IMR-90 (cell line): ENCODE data around the gene YPEL2. TPM values are rescaled to one million over a fixed set of nuclear protein-coding genes. Genes with fewer than 3 reads are reported as not detected.

Source experiments
- ATAC-seq: fragments of 200-7000 bp; cut with Tn5 transposase; 2 replicates; pipeline ENCODE4 v1.9.1; 2020; ENCODE audit warnings: low read depth, mild to moderate bottlenecking, moderate library complexity
- BruUV-seq: library from RNA; stranded (reverse); fragments of 400-500 nt; replicated peaks from 2 replicates; lab custom pipeline; 2021; lab: Mats Ljungman, UMichigan
- CTCF ChIA-PET: fragments of 300-600 bp; formaldehyde crosslinking; extraction: SDS; loops from one replicate; lab custom pipeline; 2021; ENCODE audit warnings: antibody characterized with exemption; lab: Yijun Ruan, JAX
- POLR2A ChIA-PET: fragments of 300-600 bp; sonication (Branson Sonifier 250); formaldehyde crosslinking; loops from one replicate; lab custom pipeline; 2022; ENCODE audit warnings: antibody characterized with exemption; ENCODE audit not compliant: unreplicated experiment; lab: Charles Lee
- DNase-seq: peaks from one replicate; pipeline ENCODE4 v3.0.0; 2013
- H2AFZ ChIP-seq: replicated peaks from 2 replicates; pipeline ENCODE3; 2013; ENCODE audit warnings: low read length, mild to moderate bottlenecking; ENCODE audit not compliant: poor library complexity
- H2AK5ac ChIP-seq: 2 replicates; pipeline ENCODE4 v1.6.1; 2013; ENCODE audit warnings: low read depth, low read length, inconsistent platforms
- H2AK9ac ChIP-seq: replicated peaks from 2 replicates; pipeline ENCODE3; 2013; ENCODE audit warnings: mild to moderate bottlenecking, low read depth, low read length, moderate library complexity; ENCODE audit not compliant: poor library complexity
- H2BK120ac ChIP-seq: 2 replicates; pipeline ENCODE4 v1.6.1; 2013; ENCODE audit warnings: low read depth, low read length, inconsistent platforms
- H2BK15ac ChIP-seq: 3 replicates; pipeline ENCODE4 v1.6.1; 2013; ENCODE audit warnings: low read depth, low read length, inconsistent platforms
- H2BK20ac ChIP-seq: 2 replicates; pipeline ENCODE4 v1.6.1; 2013; ENCODE audit warnings: low read depth, mild to moderate bottlenecking, inconsistent platforms, low read length, moderate library complexity
- H2BK5ac ChIP-seq: 2 replicates; pipeline ENCODE4 v1.6.1; 2013; ENCODE audit warnings: mild to moderate bottlenecking, low read depth, low read length, inconsistent platforms; ENCODE audit not compliant: poor library complexity, severe bottlenecking
- H3K14ac ChIP-seq: replicated peaks from 2 replicates; pipeline ENCODE4 v1.6.1; 2013; ENCODE audit warnings: low read depth, low read length, inconsistent platforms
- H3K18ac ChIP-seq: 2 replicates; pipeline ENCODE4 v1.6.1; 2013; ENCODE audit warnings: low read depth, low read length, control low read depth
- H3K23ac ChIP-seq: 2 replicates; pipeline ENCODE4 v1.6.1; 2013; ENCODE audit warnings: low read depth, low read length, inconsistent platforms
- H3K27ac ChIP-seq: 2 replicates; pipeline ENCODE4 v1.5.1; 2013; ENCODE audit warnings: mild to moderate bottlenecking, control low read depth, low read length; ENCODE audit not compliant: insufficient read depth
- H3K27me3 ChIP-seq: 2 replicates; pipeline ENCODE4 v1.6.1; 2013; ENCODE audit warnings: low read length; ENCODE audit not compliant: control insufficient read depth, insufficient read depth
- H3K36me3 ChIP-seq: 2 replicates; pipeline ENCODE4 v1.6.1; 2013; ENCODE audit warnings: low read length, mixed read lengths; ENCODE audit not compliant: control insufficient read depth, insufficient read depth
- H3K4ac ChIP-seq: 2 replicates; pipeline ENCODE4 v1.6.1; 2013; ENCODE audit warnings: low read depth, low read length, inconsistent platforms
- H3K4me1 ChIP-seq: 2 replicates; pipeline ENCODE4 v1.6.1; 2013; ENCODE audit warnings: low read length, mixed read lengths; ENCODE audit not compliant: control insufficient read depth, insufficient read depth
- H3K4me2 ChIP-seq: 2 replicates; pipeline ENCODE4 v1.6.1; 2013; ENCODE audit warnings: low read depth, mild to moderate bottlenecking, control low read depth, low read length, moderate library complexity
- H3K4me3 ChIP-seq: 2 replicates; pipeline ENCODE4 v1.5.1; 2013; ENCODE audit warnings: low read depth, mild to moderate bottlenecking, control low read depth, low read length, moderate library complexity; ENCODE audit not compliant: insufficient read depth
- H3K56ac ChIP-seq: 2 replicates; pipeline ENCODE4 v1.6.1; 2013; ENCODE audit warnings: low read length, inconsistent platforms; ENCODE audit not compliant: insufficient read depth; ENCODE audit errors: extremely low read depth
- H3K79me1 ChIP-seq, 2 experiments: 2 replicates each; pipeline ENCODE4 v1.6.1; 2013; ENCODE audit warnings: low read length in 2 of 2, inconsistent platforms in 1 of 2, low read depth in 1 of 2
- H3K9ac ChIP-seq: 2 replicates; pipeline ENCODE4 v1.6.1; 2013; ENCODE audit warnings: low read depth, low read length, control low read depth
- H3K9me1 ChIP-seq: 2 replicates; pipeline ENCODE4 v1.6.1; 2013; ENCODE audit warnings: low read length, inconsistent platforms; ENCODE audit not compliant: insufficient read depth
- H3K9me3 ChIP-seq: 2 replicates; pipeline ENCODE4 v1.6.1; 2013; ENCODE audit warnings: low read length; ENCODE audit not compliant: control insufficient read depth, insufficient read depth
- H4K20me1 ChIP-seq: 2 replicates; pipeline ENCODE4 v1.6.1; 2013; ENCODE audit warnings: low read length, inconsistent platforms; ENCODE audit not compliant: insufficient read depth
- H4K5ac ChIP-seq: 2 replicates; pipeline ENCODE4 v1.6.1; 2013; ENCODE audit warnings: mild to moderate bottlenecking, low read depth, low read length, control low read depth
- H4K8ac ChIP-seq, 2 experiments: 2 replicates each; pipeline ENCODE4 v1.6.1; 2013; ENCODE audit warnings: low read depth in 2 of 2, low read length in 2 of 2, control low read depth in 1 of 2, inconsistent platforms in 1 of 2
- H4K91ac ChIP-seq: 2 replicates; pipeline ENCODE4 v1.6.1; 2013; ENCODE audit warnings: low read depth, low read length, inconsistent platforms; ENCODE audit not compliant: insufficient read depth
- CHD1 ChIP-seq: IDR thresholded peaks from 2 replicates; pipeline ENCODE4 v1.6.1; 2012; ENCODE audit warnings: low read depth, low read length, improper control_type of control experiment
- CTCF ChIP-seq: conservative IDR thresholded peaks from 2 replicates; pipeline ENCODE4 v1.5.1; 2012; ENCODE audit warnings: mild to moderate bottlenecking, low read depth, low read length, improper control_type of control experiment
- MAFK ChIP-seq: IDR thresholded peaks from 2 replicates; pipeline ENCODE4 v1.6.1; 2012; ENCODE audit warnings: low read depth, low read length, improper control_type of control experiment
- POLR2A ChIP-seq: IDR thresholded peaks from 2 replicates; pipeline ENCODE4 v1.6.1; 2012; ENCODE audit warnings: mild to moderate bottlenecking, low read depth, low read length
- RAD21 ChIP-seq: IDR thresholded peaks from 2 replicates; pipeline ENCODE4 v1.6.1; 2012; ENCODE audit warnings: low read length, improper control_type of control experiment
- RCOR1 ChIP-seq: IDR thresholded peaks from 2 replicates; pipeline ENCODE4 v1.6.1; 2012; ENCODE audit warnings: mild to moderate bottlenecking, low read length, improper control_type of control experiment; ENCODE audit not compliant: insufficient replicate concordance
- SMC3 ChIP-seq: fragments of 150-350 bp; IDR thresholded peaks from 2 replicates; pipeline ENCODE4 v1.6.1; 2016; ENCODE audit warnings: low read depth, mild to moderate bottlenecking, antibody characterized with exemption, low read length, moderate library complexity
- WGBS, 2 experiments: methylation state at CpG; one replicate each; pipeline versions ENCODE4 v1.1.5 to v1.1.7; 2013; ENCODE audit warnings: missing lambda C conversion rate in 2 of 2; ENCODE audit not compliant: insufficient read length in 1 of 2; ENCODE audit errors: extremely low coverage in 2 of 2; 5-methylcytosine and 5-hydroxymethylcytosine counted together
- dilution Hi-C: fragments of 300-500 bp; cut with HindIII; formaldehyde crosslinking; loops from one replicate; pipeline ENCODE4 v1.14.3; 2018; ENCODE audit warnings: low sequenced_read_pairs; ENCODE audit not compliant: unreplicated experiment
- in situ Hi-C: fragments of 300-500 bp; cut with MboI; formaldehyde crosslinking; loops from 3 replicates; pipeline ENCODE4 v1.14.3; 2019; ENCODE audit warnings: low sequenced_read_pairs, inconsistent platforms, mixed read lengths
- intact Hi-C: fragments of 100-400 bp; cut with micrococcal nuclease; formaldehyde crosslinking; loops from 2 replicates; pipeline ENCODE4 v1.10.0; 2022
- polyA plus RNA-seq, 3 experiments: library from polyadenylated mRNA; depleted of rRNA; stranded (reverse); fragments of >200 nt; gene quantifications; 2 replicates each; pipeline ENCODE4 v1.2.3, GENCODE V29; 2012; ENCODE audit warnings: low replicate concordance in 1 of 3
- total RNA-seq: library from RNA; depleted of rRNA; stranded (reverse); fragments of >200 nt; gene quantifications from 2 replicates; pipeline ENCODE4 v1.2.3, GENCODE V29; 2012

The YPEL2 gene
- total and polyA plus RNA-seq, 2 of the 4 experiments (the other 2 are of a cell fraction): 2.3 to 3.4 TPM

GRCh38 chr17:59402760-59403159, 71.3 kb downstream of the YPEL2 start:
- H2BK20ac ChIP-seq: no peak overlapping the region
- no peak overlapping the region for H2AK9ac ChIP-seq
- no TSS peak for BruUV-seq
- no peak overlapping the region for H2BK120ac ChIP-seq
- H3K27me3 ChIP-seq: no peaks in the 10 kb centered on the region
- no peak overlapping the region for H3K4me3 ChIP-seq
- no peaks in the 10 kb centered on the region for H3K9me3 ChIP-seq
- no peak overlapping the region for H2BK5ac ChIP-seq
- in situ Hi-C loops (no loop called here), dilution Hi-C loops (no loop called here), intact Hi-C loops (no loop called here)
- ChIA-PET POLR2A (no interaction called here), CTCF (no interaction called here)
- no peak overlapping the region for H2BK15ac ChIP-seq
- no peaks in the 10 kb centered on the region for H3K36me3 ChIP-seq
- H3K9ac ChIP-seq: no peak overlapping the region
- H3K18ac ChIP-seq: no peak overlapping the region
- no peaks in the 10 kb centered on the region for H3K4me1 ChIP-seq
- no peak overlapping the region for H3K4ac ChIP-seq
- H3K9me1 ChIP-seq: no peaks in the 10 kb centered on the region
- H4K8ac ChIP-seq: no peak overlapping the region
- H3K56ac ChIP-seq: no peak overlapping the region
- H2AK5ac ChIP-seq: no peak overlapping the region
- H4K5ac ChIP-seq: no peak overlapping the region
- no peak for DNase-seq
- H4K91ac ChIP-seq: no peak overlapping the region
- no peak overlapping the region for H3K27ac ChIP-seq
- H3K23ac ChIP-seq: no peak overlapping the region
- 80% methylated on average over 4 of the region's 4 CpGs; no CpG with 5 or more reads in 1 of the 2 experiments for WGBS, 2 experiments
- no peak for ATAC-seq
- no peak overlapping the region for H3K4me2 ChIP-seq
- no peak for TF ChIP-seq RAD21
- TF ChIP-seq POLR2A: no peak
- no peak for TF ChIP-seq RCOR1
- TF ChIP-seq CTCF: no peak
- no peak for TF ChIP-seq CHD1
- TF ChIP-seq SMC3: no peak
- no peak for TF ChIP-seq MAFK
- no peaks in the 10 kb centered on the region for H4K20me1 ChIP-seq
- H3K79me1 ChIP-seq: no peaks in the 10 kb centered on the region
- no peak overlapping the region for H3K14ac ChIP-seq
- H2AFZ ChIP-seq: no peak overlapping the region
